Activated CD4-positive, alpha-beta T cell treated with anti-CD3 and anti-CD28 coated beads, Interleukin-2, amount 10 ng/mL, durations not matched to agents 24 days and 14 days (primary cell): ENCODE results near the gene ANKRD11. TPM values are rescaled to one million over a fixed set of nuclear protein-coding genes. Genes with fewer than 3 reads are reported as not detected.

Source experiments
- DNase-seq: peaks from one replicate; pipeline ENCODE4 v3.0.0; 2022
- H3K27ac Mint-ChIP-seq: one replicate; pipeline ENCODE4 v1.8.0; 2022; ENCODE audit warnings: mild to moderate bottlenecking, mixed read lengths
- H3K27me3 Mint-ChIP-seq: one replicate; pipeline ENCODE4 v1.8.0; 2022; ENCODE audit warnings: mixed read lengths
- H3K36me3 Mint-ChIP-seq: one replicate; pipeline ENCODE4 v1.8.0; 2022; ENCODE audit warnings: low read depth, mild to moderate bottlenecking, mixed read lengths
- H3K4me1 Mint-ChIP-seq: one replicate; pipeline ENCODE4 v1.8.0; 2021; ENCODE audit warnings: mixed read lengths
- H3K4me3 Mint-ChIP-seq: one replicate; pipeline ENCODE4 v1.8.0; 2022; ENCODE audit warnings: mild to moderate bottlenecking, moderate library complexity, mixed read lengths
- H3K9me3 Mint-ChIP-seq: one replicate; pipeline ENCODE4 v1.8.0; 2021; ENCODE audit warnings: mixed read lengths
- intact Hi-C: fragments of 100-400 bp; cut with micrococcal nuclease; formaldehyde crosslinking; loops from one replicate; pipeline ENCODE4 v1.15.1; 2023
- total RNA-seq: library from RNA; stranded (reverse); gene quantifications from 2 replicates; pipeline ENCODE4 v1.2.3, GENCODE V29; 2022

ANKRD11 gene
- total RNA-seq, 1 donor from 2014 or later, result 152 TPM

- peaks cover 25% of the 10 kb centered on the region for H3K36me3 Mint-ChIP-seq
Observed at GRCh38 chr16:89287777-89288576, 202.4 kb downstream of the ANKRD11 start.

GRCh38 chr16:89286096-89286495 is 204.3 kb downstream of the ANKRD11 start:
- Mint-ChIP-seq H3K27ac (no peak overlapping the region), H3K4me1 (peaks cover 2% of the 10 kb centered on the region), H3K27me3 (no peaks in the 10 kb centered on the region), H3K36me3 (peaks cover 19% of the 10 kb centered on the region), H3K9me3 (no peaks in the 10 kb centered on the region), H3K4me3 (no peak overlapping the region)
- no peak for DNase-seq
- intact Hi-C loops, result no loop called here

More at GRCh38 chr16:89287777-89288576, 202.4 kb downstream of the ANKRD11 start:
- Mint-ChIP-seq H3K27ac (no peak overlapping the region), H3K27me3 (no peaks in the 10 kb centered on the region), H3K4me3 (no peak overlapping the region), H3K4me1 (peaks cover 4% of the 10 kb centered on the region), H3K9me3 (no peaks in the 10 kb centered on the region)
- DNase-seq, result no peak
- intact Hi-C loops, result no loop called here

- intact Hi-C loops, result no loop called here
- peaks cover 2% of the 10 kb centered on the region for H3K4me1 Mint-ChIP-seq
- H3K27ac Mint-ChIP-seq, result no peak overlapping the region
- DNase-seq, result no peak
- H3K4me3 Mint-ChIP-seq, result no peak overlapping the region
- peaks cover 21% of the 10 kb centered on the region for H3K36me3 Mint-ChIP-seq
- H3K9me3 Mint-ChIP-seq, result no peaks in the 10 kb centered on the region
- no peaks in the 10 kb centered on the region for H3K27me3 Mint-ChIP-seq
Observed at GRCh38 chr16:89285381-89285780, 205.0 kb downstream of the ANKRD11 start.

- no peaks in the 10 kb centered on the region for H3K9me3 Mint-ChIP-seq
- no peaks in the 10 kb centered on the region for H3K27me3 Mint-ChIP-seq
- no peak overlapping the region for H3K27ac Mint-ChIP-seq
- intact Hi-C loops, result no loop called here
- no peak overlapping the region for H3K4me3 Mint-ChIP-seq
- no peaks in the 10 kb centered on the region for H3K4me1 Mint-ChIP-seq
- H3K36me3 Mint-ChIP-seq, result peaks cover 20% of the 10 kb centered on the region
- DNase-seq, result no peak
Observed at GRCh38 chr16:89283449-89283848, 206.9 kb downstream of the ANKRD11 start.

- no peak for DNase-seq
- peaks cover 16% of the 10 kb centered on the region for H3K36me3 Mint-ChIP-seq
- no peaks in the 10 kb centered on the region for H3K9me3 Mint-ChIP-seq
- intact Hi-C loops, result no loop called here
- H3K27me3 Mint-ChIP-seq, result no peaks in the 10 kb centered on the region
- no peak overlapping the region for H3K4me3 Mint-ChIP-seq
- H3K4me1 Mint-ChIP-seq, result no peaks in the 10 kb centered on the region
- H3K27ac Mint-ChIP-seq, result no peak overlapping the region
Observed at GRCh38 chr16:89282523-89282922, 207.8 kb downstream of the ANKRD11 start.

GRCh38 chr16:89281829-89282228 is 208.5 kb downstream of the ANKRD11 start:
- no peak for DNase-seq
- H3K4me1 Mint-ChIP-seq, result no peaks in the 10 kb centered on the region
- no peaks in the 10 kb centered on the region for H3K27me3 Mint-ChIP-seq
- H3K36me3 Mint-ChIP-seq, result peaks cover 18% of the 10 kb centered on the region
- intact Hi-C loops, result no loop called here
- H3K27ac Mint-ChIP-seq, result no peak overlapping the region
- no peaks in the 10 kb centered on the region for H3K9me3 Mint-ChIP-seq
- H3K4me3 Mint-ChIP-seq, result no peak overlapping the region

- no peak overlapping the region for H3K4me3 Mint-ChIP-seq
- no peaks in the 10 kb centered on the region for H3K27me3 Mint-ChIP-seq
- H3K4me1 Mint-ChIP-seq, result no peaks in the 10 kb centered on the region
- peaks cover 16% of the 10 kb centered on the region for H3K36me3 Mint-ChIP-seq
- no peak overlapping the region for H3K27ac Mint-ChIP-seq
- DNase-seq, result no peak
- H3K9me3 Mint-ChIP-seq, result no peaks in the 10 kb centered on the region
- intact Hi-C loops, result no loop called here
Observed at GRCh38 chr16:89281189-89281577, 209.2 kb downstream of the ANKRD11 start.

- Mint-ChIP-seq H3K36me3 (peaks cover 20% of the 10 kb centered on the region), H3K4me3 (no peak overlapping the region), H3K9me3 (no peaks in the 10 kb centered on the region), H3K4me1 (no peaks in the 10 kb centered on the region), H3K27me3 (no peaks in the 10 kb centered on the region), H3K27ac (no peak overlapping the region)
- no peak for DNase-seq
- intact Hi-C loops, result no loop called here
Observed at GRCh38 chr16:89280546-89281188, 209.7 kb downstream of the ANKRD11 start.

GRCh38 chr16:89279666-89280481 is 210.5 kb downstream of the ANKRD11 start:
- intact Hi-C loops, result no loop called here
- H3K27ac Mint-ChIP-seq, result no peak overlapping the region
- no peaks in the 10 kb centered on the region for H3K9me3 Mint-ChIP-seq
- no peak overlapping the region for H3K4me3 Mint-ChIP-seq
- peaks cover 23% of the 10 kb centered on the region for H3K36me3 Mint-ChIP-seq
- no peaks in the 10 kb centered on the region for H3K27me3 Mint-ChIP-seq
- H3K4me1 Mint-ChIP-seq, result no peaks in the 10 kb centered on the region
- no peak for DNase-seq

GRCh38 chr16:89278441-89279240 is 211.7 kb downstream of the ANKRD11 start:
- no peaks in the 10 kb centered on the region for H3K9me3 Mint-ChIP-seq
- intact Hi-C loops, result no loop called here
- no peak overlapping the region for H3K4me3 Mint-ChIP-seq
- H3K27me3 Mint-ChIP-seq, result no peaks in the 10 kb centered on the region
- H3K27ac Mint-ChIP-seq, result no peak overlapping the region
- no peaks in the 10 kb centered on the region for H3K4me1 Mint-ChIP-seq
- DNase-seq, result no peak
- peaks cover 28% of the 10 kb centered on the region for H3K36me3 Mint-ChIP-seq

- no peaks in the 10 kb centered on the region for H3K27me3 Mint-ChIP-seq
- H3K4me3 Mint-ChIP-seq, result no peak overlapping the region
- no peaks in the 10 kb centered on the region for H3K4me1 Mint-ChIP-seq
- intact Hi-C loops, result no loop called here
- peaks cover 36% of the 10 kb centered on the region for H3K36me3 Mint-ChIP-seq
- no peak overlapping the region for H3K27ac Mint-ChIP-seq
- H3K9me3 Mint-ChIP-seq, result no peaks in the 10 kb centered on the region
- no peak for DNase-seq
Observed at GRCh38 chr16:89277641-89278341, 212.6 kb downstream of the ANKRD11 start.

- Mint-ChIP-seq H3K4me3 (no peak overlapping the region), H3K4me1 (no peaks in the 10 kb centered on the region), H3K27ac (no peak overlapping the region), H3K9me3 (no peaks in the 10 kb centered on the region), H3K36me3 (peaks cover 40% of the 10 kb centered on the region), H3K27me3 (no peaks in the 10 kb centered on the region)
- intact Hi-C loops, result no loop called here
- DNase-seq, result no peak
Observed at GRCh38 chr16:89277049-89277448, 213.3 kb downstream of the ANKRD11 start.
